ENCODE results near the gene ADIPOR1.

- TF ChIP-seq POLR2AphosphoS5 (IDR thresholded peaks at IDR 0.05; ENCODE audit: low read depth, low read length) (no peak), REST (IDR thresholded peaks at IDR 0.05; ENCODE audit: insufficient read depth in 1 of 2, low read depth in 2 of 2, low read length in 2 of 2) (no peak), FOXP2 (optimal IDR thresholded peaks at IDR 0.05; ENCODE audit: borderline replicate concordance, extremely low read depth, extremely low read length, insufficient read depth) (no peak)
Measured at GRCh38 chr1:202958544-202959275, 598 bp upstream of the ADIPOR1 start.

Data from PFSK-1 (cell line).